ENCODE data around the gene IL27RA. TPM values are rescaled to one million over a fixed set of nuclear protein-coding genes. Genes with fewer than 3 reads are reported as not detected.

Gene IL27RA
- total and polyA plus RNA-seq, 2 experiments from 2014 or later = 7.7 to 11.4 TPM

- no peak for TF ChIP-seq REST (IDR thresholded peaks at IDR 0.05; ENCODE audit: unreplicated experiment)
- TF ChIP-seq POLR2AphosphoS5 (IDR thresholded peaks at IDR 0.05; ENCODE audit: low read depth) = no peak
- TF ChIP-seq STAT1 (IDR thresholded peaks at IDR 0.05; ENCODE audit: unreplicated experiment) = no peak
- no peak for TF ChIP-seq CREB1 (CRISPR knock-in tag; IDR thresholded peaks at IDR 0.05; ENCODE audit: low read depth)
- no peak for TF ChIP-seq JUNB (IDR thresholded peaks at IDR 0.05; ENCODE audit: unreplicated experiment)
These were observed 4.1 kb downstream of the IL27RA start (continued) for GRCh38 chr19:14035706-14036105.

GRCh38 chr19:14039181-14039580, 7.6 kb downstream of the IL27RA start:
- Mint-ChIP-seq H3K36me3 (ENCODE audit: low read depth) (no peaks in the 10 kb centered on the region; the same call in 2 of the 3 replicates), H3K27me3 (ENCODE audit: insufficient read depth, low read depth, poor library complexity) (peaks cover 3% of the 10 kb centered on the region), H3K4me3 (no peak overlapping the region), H3K4me1 (peaks cover 3% of the 10 kb centered on the region; the same call in 2 of the 3 replicates), H3K9me3 (no peaks in the 10 kb centered on the region), H3K27ac (no peak overlapping the region)
- Histone ChIP-seq H3F3A (replicated peaks; ENCODE audit: low read depth) (0 out of 2 replicates have a peak, but pooled peaks cover under 1% of the 10 kb centered on the region), H3K4me1 (ENCODE audit: insufficient read depth) (no peaks in the 10 kb centered on the region), H3K79me2 (replicated peaks; ENCODE audit: insufficient read depth) (no peaks in the 10 kb centered on the region), H4K20me1 (replicated peaks; ENCODE audit: insufficient read depth) (no peaks in the 10 kb centered on the region), H3K36me3 (ENCODE audit: insufficient read depth) (no peaks in the 10 kb centered on the region), H3K9me2 (ENCODE audit: insufficient read depth) (no peaks in the 10 kb centered on the region), H2AFZ (no peak overlapping the region), H3K27ac (ENCODE audit: low read depth) (no peak overlapping the region), H3K4me3 (no peak overlapping the region), H3K4me2 (no peak overlapping the region), H3K27me3 (ENCODE audit: insufficient read depth) (no peaks in the 10 kb centered on the region)
- no peak for DNase-seq (ENCODE audit: low spot score)
- no peak for ATAC-seq
- TF ChIP-seq EZH2phosphoT487 (IDR thresholded peaks at IDR 0.05; ENCODE audit: unreplicated experiment) (no peak), EZH2 (IDR thresholded peaks at IDR 0.05; ENCODE audit: low read depth, unreplicated experiment) (no peak), CREB1 (CRISPR knock-in tag; IDR thresholded peaks at IDR 0.05; ENCODE audit: low read depth) (no peak), REST (IDR thresholded peaks at IDR 0.05; ENCODE audit: unreplicated experiment) (no peak), STAT1 (IDR thresholded peaks at IDR 0.05; ENCODE audit: unreplicated experiment) (no peak), JUNB (IDR thresholded peaks at IDR 0.05; ENCODE audit: unreplicated experiment) (no peak), POLR2AphosphoS5 (IDR thresholded peaks at IDR 0.05; ENCODE audit: low read depth) (no peak), ZNF331 (CRISPR knock-in tag; IDR thresholded peaks at IDR 0.05; ENCODE audit: low read depth) (no peak), NANOG (IDR thresholded peaks at IDR 0.05; ENCODE audit: borderline replicate concordance) (no peak), ZNF114 (CRISPR knock-in tag; IDR thresholded peaks at IDR 0.05) (no peak), ETS1 (IDR thresholded peaks at IDR 0.05) (no peak), CTCF (conservative IDR thresholded peaks at IDR 0.05; ENCODE audit: low read depth in 2 of 2) (no peak)

All from GM23338 (cell line).